Measurements from ENCODE around the gene PSMC3IP. TPM values are rescaled to one million over a fixed set of nuclear protein-coding genes. Genes with fewer than 3 reads are reported as not detected.

The PSMC3IP gene
- total RNA-seq, 1 experiment from 2014 or later: 19.2 TPM

- no peaks in the 10 kb centered on the region for H3K9me3 ChIP-seq (ENCODE audit: control insufficient read depth, insufficient read depth, low read depth, low read length)
- in situ Hi-C loops (cut with HindIII; ENCODE audit: low pct_unique_long_range_greater_than_20kb, low sequenced_read_pairs) (no loop called here), intact Hi-C loops (cut with micrococcal nuclease; ENCODE audit: unreplicated experiment) (loop anchor here (10.0 kb wide), 2 partner anchors 104 to 214 kb away; partner anchors contain the start of gene CAVIN1)
- ChIA-PET POLR2A (no interaction called here), CTCF (no interaction called here)
- TF ChIP-seq TCF7L2 (IDR thresholded peaks at IDR 0.05; ENCODE audit: low read depth, low read length): no peak
- no peak for TF ChIP-seq REST (IDR thresholded peaks at IDR 0.05; ENCODE audit: insufficient read depth in 1 of 2, low read depth in 2 of 2, low read length in 1 of 2)
- TF ChIP-seq, protein P1, sequence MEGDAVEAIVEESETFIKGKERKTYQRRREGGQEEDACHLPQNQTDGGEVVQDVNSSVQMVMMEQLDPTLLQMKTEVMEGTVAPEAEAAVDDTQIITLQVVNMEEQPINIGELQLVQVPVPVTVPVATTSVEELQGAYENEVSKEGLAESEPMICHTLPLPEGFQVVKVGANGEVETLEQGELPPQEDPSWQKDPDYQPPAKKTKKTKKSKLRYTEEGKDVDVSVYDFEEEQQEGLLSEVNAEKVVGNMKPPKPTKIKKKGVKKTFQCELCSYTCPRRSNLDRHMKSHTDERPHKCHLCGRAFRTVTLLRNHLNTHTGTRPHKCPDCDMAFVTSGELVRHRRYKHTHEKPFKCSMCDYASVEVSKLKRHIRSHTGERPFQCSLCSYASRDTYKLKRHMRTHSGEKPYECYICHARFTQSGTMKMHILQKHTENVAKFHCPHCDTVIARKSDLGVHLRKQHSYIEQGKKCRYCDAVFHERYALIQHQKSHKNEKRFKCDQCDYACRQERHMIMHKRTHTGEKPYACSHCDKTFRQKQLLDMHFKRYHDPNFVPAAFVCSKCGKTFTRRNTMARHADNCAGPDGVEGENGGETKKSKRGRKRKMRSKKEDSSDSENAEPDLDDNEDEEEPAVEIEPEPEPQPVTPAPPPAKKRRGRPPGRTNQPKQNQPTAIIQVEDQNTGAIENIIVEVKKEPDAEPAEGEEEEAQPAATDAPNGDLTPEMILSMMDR (IDR thresholded peaks at IDR 0.05): no peak
- TF ChIP-seq POLR2AphosphoS5 (IDR thresholded peaks at IDR 0.05; ENCODE audit: low read depth, low read length): no peak
- no peak for TF ChIP-seq SIN3A (IDR thresholded peaks at IDR 0.05; ENCODE audit: borderline replicate concordance, insufficient read depth, low read depth, low read length)
- no peak for ATAC-seq
- H3K4me3 ChIP-seq (ENCODE audit: low read depth in 2 of 2, low read length in 2 of 2): no peak overlapping the region
- no peaks in the 10 kb centered on the region for H3K27me3 ChIP-seq (ENCODE audit: control insufficient read depth, insufficient read depth, low read length)
- no peak for DNase-seq (ENCODE audit: low read depth, low spot score)
- peak overlapping the region; percentile 65 for H3K27ac ChIP-seq (ENCODE audit: low read length)
- H3K4me1 ChIP-seq (ENCODE audit: control insufficient read depth, insufficient read depth, low read length): peaks cover 27% of the 10 kb centered on the region
- BruUV-seq (replicated peaks): no TSS peak
- H3K36me3 ChIP-seq (ENCODE audit: control insufficient read depth, insufficient read depth, low read length): no peaks in the 10 kb centered on the region
These were observed 48.5 kb downstream of the PSMC3IP start for GRCh38 chr17:42529061-42529460.

GRCh38 chr17:42527932-42528331 lies 49.6 kb downstream of the PSMC3IP start:
- no TSS peak for BruUV-seq (replicated peaks)
- no peak for ATAC-seq
- DNase-seq (ENCODE audit: low read depth, low spot score): no peak
- intact Hi-C loops (cut with micrococcal nuclease; ENCODE audit: unreplicated experiment): loop anchor here (10.0 kb wide), 2 partner anchors 103 to 213 kb away; partner anchors contain the start of gene CAVIN1
- Histone ChIP-seq H3K27ac (ENCODE audit: low read length) (peak overlapping the region; percentile 79; the same call in 1 of the 2 replicates), H3K9me3 (ENCODE audit: control insufficient read depth, insufficient read depth, low read depth, low read length) (no peaks in the 10 kb centered on the region), H3K27me3 (ENCODE audit: control insufficient read depth, insufficient read depth, low read length) (no peaks in the 10 kb centered on the region), H3K4me1 (ENCODE audit: control insufficient read depth, insufficient read depth, low read length) (peaks cover 27% of the 10 kb centered on the region), H3K36me3 (ENCODE audit: control insufficient read depth, insufficient read depth, low read length) (no peaks in the 10 kb centered on the region), H3K4me3 (ENCODE audit: low read depth in 2 of 2, low read length in 2 of 2) (no peak overlapping the region)
- ChIA-PET CTCF (interaction anchor here (0.6 to 0.7 kb wide), 2 partner anchors 10 to 121 kb away, joined by 5 to 6 read pairs; no protein-coding TSS in a partner anchor), POLR2A (interaction anchor here (0.6 kb wide), 1 partner anchor 198 kb away, joined by 5 read pairs; no protein-coding TSS in a partner anchor)
- in situ Hi-C loops (cut with HindIII; ENCODE audit: low pct_unique_long_range_greater_than_20kb, low sequenced_read_pairs): no loop called here
- no peak for TF ChIP-seq REST (IDR thresholded peaks at IDR 0.05; ENCODE audit: insufficient read depth in 1 of 2, low read depth in 2 of 2, low read length in 1 of 2)
- no peak for TF ChIP-seq TCF7L2 (IDR thresholded peaks at IDR 0.05; ENCODE audit: low read depth, low read length)
- TF ChIP-seq, protein P1 (IDR thresholded peaks at IDR 0.05): no peak
